KOPT-K1 (cell line): ENCODE data around the gene CHN2.
A peak's percentile ranks its signal among the peaks of the same experiment; 100 is the strongest.

Source experiments
- H3K27ac ChIP-seq: fragments of 200-600 bp; sonication (generic); 2 replicates; pipeline ENCODE4 v1.5.1; 2016; ENCODE audit warnings: antibody characterized with exemption, mild to moderate bottlenecking, low read depth, low read length; ENCODE audit not compliant: poor library complexity, severe bottlenecking
- H3K36me3 ChIP-seq: fragments of 200-600 bp; sonication (generic); 2 replicates; pipeline ENCODE4 v1.5.1; 2017; ENCODE audit warnings: antibody characterized with exemption, mild to moderate bottlenecking, low read length, moderate library complexity; ENCODE audit not compliant: insufficient read depth
- H3K9me3 ChIP-seq: fragments of 200-600 bp; sonication (generic); 2 replicates; pipeline ENCODE4 v1.5.1; 2017; ENCODE audit warnings: antibody characterized with exemption, low read length, mild to moderate bottlenecking; ENCODE audit not compliant: insufficient read depth, poor library complexity, severe bottlenecking

The CHN2 gene

GRCh38 chr7:29194594-29195427 is at the start of gene CHN2:
TSS of gene CHN2 (plus strand) at chr7:29194775.
- Histone ChIP-seq H3K27ac (peak within 1 kb of the TSS; percentile 90), H3K36me3 (no peaks in the 10 kb centered on the region), H3K9me3 (no peaks in the 10 kb centered on the region)

- peak overlapping the region; percentile 77 for H3K27ac ChIP-seq
- H3K36me3 ChIP-seq, result peaks cover 23% of the 10 kb centered on the region
- no peaks in the 10 kb centered on the region for H3K9me3 ChIP-seq
These were observed 49.0 kb upstream of the CHN2 start for GRCh38 chr7:29145553-29146056.

DNA sequence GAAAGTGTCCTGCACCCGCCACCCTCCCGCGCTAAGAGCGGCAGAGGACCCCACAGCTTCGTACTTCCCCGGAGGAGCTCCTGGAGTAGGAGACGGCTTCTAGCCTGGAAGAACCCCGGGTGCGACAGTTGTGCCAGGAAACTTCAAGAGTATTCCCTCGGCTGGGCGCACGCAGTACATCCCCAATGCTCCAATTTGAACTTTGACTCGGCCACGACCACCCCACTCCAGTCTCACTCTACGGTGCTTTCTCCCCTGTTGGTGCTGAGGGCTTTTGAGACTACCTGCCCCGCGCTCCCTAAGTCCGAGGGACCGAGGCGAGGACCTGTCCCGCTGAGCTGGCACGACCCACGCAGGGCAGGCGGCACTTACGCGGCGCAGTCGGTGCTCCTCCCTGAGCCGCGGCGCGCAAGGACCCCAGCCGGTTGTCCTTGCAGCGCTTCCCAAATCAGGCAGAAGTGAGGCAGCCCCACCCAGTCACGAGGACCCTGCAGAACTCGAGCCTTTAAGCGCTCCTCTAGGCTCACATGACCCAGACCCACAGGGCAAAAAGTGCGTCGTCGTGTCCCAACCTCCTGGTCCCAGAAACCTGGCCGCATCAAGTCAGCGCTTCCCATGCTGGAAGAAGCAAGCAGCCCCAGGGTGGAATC is 48.4 kb upstream of the CHN2 start, which contains the start of gene CPVL:
TSS of gene CPVL (minus strand) at position 481 of the 650 bp plus-strand sequence. CDS start 25,476 bp downstream, outside the sequence.
- Histone ChIP-seq H3K27ac (peak within 1 kb of the TSS; percentile 77), H3K36me3 (peaks cover 27% of the 10 kb centered on the region), H3K9me3 (no peaks in the 10 kb centered on the region)

DNA sequence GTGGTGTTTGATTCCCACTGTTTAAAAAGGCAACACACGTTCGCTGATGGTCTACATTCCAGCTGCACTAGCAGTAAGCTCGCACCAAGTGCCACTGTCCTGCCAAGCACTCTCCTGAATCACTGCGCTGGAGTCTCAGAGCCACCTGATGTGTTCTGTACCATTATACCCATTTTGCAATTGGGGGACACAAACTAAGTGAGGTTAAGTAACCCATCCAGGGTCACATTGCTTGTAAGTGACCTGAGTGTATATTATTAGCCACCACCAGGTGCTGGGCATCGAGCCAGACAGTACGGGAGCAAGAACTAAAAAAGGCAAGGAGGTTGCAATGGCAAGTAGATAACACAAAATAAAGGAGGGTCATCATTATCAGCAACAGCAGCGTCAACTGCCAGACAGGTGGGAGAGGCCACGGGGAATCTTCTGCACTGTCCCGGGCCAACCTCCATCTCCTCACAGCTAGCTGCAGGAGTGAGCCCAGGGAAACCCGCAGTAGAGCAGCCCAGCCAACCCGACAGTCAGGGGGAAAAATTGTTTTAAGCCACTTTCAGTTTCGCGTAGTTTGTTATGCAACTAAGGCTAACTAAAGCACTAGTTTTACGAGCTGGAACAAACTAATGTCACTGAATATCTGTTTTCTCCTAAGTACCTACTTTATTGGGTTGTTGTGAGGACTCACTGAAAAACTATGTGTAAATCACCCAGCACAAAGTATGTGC is 47.5 kb upstream of the CHN2 start:
- no peaks in the 10 kb centered on the region for H3K9me3 ChIP-seq
- peak overlapping the region; percentile 77 for H3K27ac ChIP-seq

GRCh38 chr7:29147821-29148220 is 46.8 kb upstream of the CHN2 start:
- Histone ChIP-seq H3K36me3 (peaks cover 27% of the 10 kb centered on the region), H3K27ac (peak overlapping the region; percentile 4), H3K9me3 (no peaks in the 10 kb centered on the region)

More for the DNA sequence above, 47.5 kb upstream of the CHN2 start:
- peaks cover 27% of the 10 kb centered on the region for H3K36me3 ChIP-seq

DNA sequence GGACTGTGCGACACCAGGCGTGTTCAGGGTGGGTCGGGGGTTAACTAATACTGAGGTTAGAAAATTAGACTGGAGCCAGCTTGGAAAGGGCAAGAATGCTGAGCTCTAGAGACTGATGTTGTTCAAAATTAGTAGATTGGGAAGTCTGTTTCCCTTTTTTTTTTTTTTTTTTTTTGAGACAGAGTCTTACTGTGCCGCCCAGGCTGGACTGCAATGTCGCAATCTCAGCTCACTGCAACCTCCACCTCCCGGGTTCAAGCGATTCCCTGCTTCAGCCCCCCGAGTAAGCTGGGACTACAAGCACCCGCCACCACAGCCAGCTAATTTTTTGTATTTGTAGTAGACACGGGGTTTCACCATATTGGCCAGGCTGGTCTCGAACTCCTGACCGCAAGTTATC is 45.5 kb upstream of the CHN2 start:
- H3K9me3 ChIP-seq, result peaks cover 1% of the 10 kb centered on the region
- peaks cover 29% of the 10 kb centered on the region for H3K36me3 ChIP-seq
- no peak overlapping the region for H3K27ac ChIP-seq

DNA sequence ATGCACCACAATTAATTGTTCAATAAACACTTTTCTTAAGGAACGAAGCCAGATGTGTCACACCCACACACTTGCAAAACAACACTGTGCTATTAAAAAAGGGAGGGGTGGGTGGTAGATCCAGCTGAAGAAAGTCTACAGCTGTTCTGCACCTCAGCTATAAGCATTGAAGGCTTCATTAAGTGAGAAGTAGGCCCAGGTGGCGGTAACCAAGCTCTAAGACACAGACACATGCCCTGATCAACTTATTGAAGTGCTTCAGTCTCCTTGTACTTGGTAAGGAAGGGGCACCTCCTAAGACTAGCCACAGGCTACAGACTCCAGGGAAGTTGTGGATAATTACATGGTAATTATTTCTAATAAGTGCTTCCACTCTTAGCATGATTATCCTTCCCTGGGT is 43.7 kb upstream of the CHN2 start:
- H3K9me3 ChIP-seq, result peaks cover 11% of the 10 kb centered on the region
- H3K27ac ChIP-seq, result peak overlapping the region; percentile 0
- peaks cover 37% of the 10 kb centered on the region for H3K36me3 ChIP-seq

- peaks cover 11% of the 10 kb centered on the region for H3K9me3 ChIP-seq
- H3K27ac ChIP-seq, result peak overlapping the region; percentile 10
- peaks cover 25% of the 10 kb centered on the region for H3K36me3 ChIP-seq
These were observed 40.5 kb upstream of the CHN2 start for GRCh38 chr7:29154076-29154475.

- Histone ChIP-seq H3K36me3 (0 out of 2 replicates have a peak, but pooled peaks cover 15% of the 10 kb centered on the region), H3K9me3 (peaks cover 11% of the 10 kb centered on the region), H3K27ac (peak overlapping the region; percentile 82)
These were observed 37.6 kb upstream of the CHN2 start for GRCh38 chr7:29156907-29157452.

DNA sequence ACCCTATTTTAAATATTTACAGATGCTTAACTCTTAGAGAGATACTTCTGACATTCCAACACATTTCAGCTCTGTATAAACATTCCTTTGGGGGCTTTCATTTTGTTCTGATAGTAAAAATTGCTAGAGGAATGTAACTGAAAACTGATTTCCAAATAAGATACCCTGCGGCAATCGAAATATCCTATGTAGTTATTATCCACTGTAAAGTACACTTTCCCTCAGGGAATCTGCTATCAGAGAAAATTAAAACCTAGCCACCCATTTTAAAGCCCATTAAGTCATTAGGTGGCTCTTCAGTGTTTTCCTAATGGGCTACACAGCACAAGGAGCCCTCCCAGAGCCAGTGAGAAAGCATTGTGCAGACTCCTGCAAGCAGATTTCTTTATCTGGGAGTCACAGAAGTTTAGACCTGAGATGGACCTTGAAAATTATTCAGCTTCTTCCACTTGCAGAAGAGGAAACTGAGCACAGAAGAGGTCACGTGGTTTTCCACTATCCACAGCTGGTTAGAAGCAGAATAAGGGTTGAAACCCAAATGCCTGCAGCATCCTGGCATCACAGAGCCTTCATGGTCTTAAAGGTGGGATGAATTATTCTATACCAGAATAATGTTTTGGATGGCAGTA is 35.7 kb upstream of the CHN2 start:
- H3K36me3 ChIP-seq, result 0 out of 2 replicates have a peak, but pooled peaks cover 14% of the 10 kb centered on the region
- peak overlapping the region; percentile 82 for H3K27ac ChIP-seq
- peaks cover 11% of the 10 kb centered on the region for H3K9me3 ChIP-seq

GRCh38 chr7:29160080-29160479 is 34.5 kb upstream of the CHN2 start:
- Histone ChIP-seq H3K36me3 (0 out of 2 replicates have a peak, but pooled peaks cover 4% of the 10 kb centered on the region), H3K27ac (no peak overlapping the region)

GRCh38 chr7:29161231-29161630 is 33.3 kb upstream of the CHN2 start:
- Histone ChIP-seq H3K9me3 (peaks cover 16% of the 10 kb centered on the region), H3K36me3 (0 out of 2 replicates have a peak, but pooled peaks cover 4% of the 10 kb centered on the region), H3K27ac (no peak overlapping the region)

More at GRCh38 chr7:29160080-29160479, 34.5 kb upstream of the CHN2 start:
- peaks cover 4% of the 10 kb centered on the region for H3K9me3 ChIP-seq

DNA sequence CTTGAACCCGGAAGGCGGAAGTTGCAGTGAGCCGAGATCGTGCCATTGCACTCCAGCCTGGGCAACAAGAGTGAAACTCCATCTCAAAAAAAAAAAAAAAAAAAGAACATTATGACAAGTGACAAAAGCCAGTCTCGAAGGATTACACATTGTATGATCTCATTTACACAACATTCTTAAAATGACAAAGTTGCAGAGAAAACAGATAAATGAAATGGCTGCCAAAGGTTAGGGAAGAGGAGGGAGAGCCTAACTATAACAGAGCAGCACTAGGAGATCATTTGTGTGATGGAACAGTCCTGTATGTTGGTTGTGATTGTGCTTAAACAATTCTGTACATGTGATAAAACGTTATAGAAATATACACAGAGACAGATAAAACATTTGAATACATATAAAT is 32.0 kb upstream of the CHN2 start:
- 0 out of 2 replicates have a peak, but pooled peaks cover 4% of the 10 kb centered on the region for H3K36me3 ChIP-seq
- H3K9me3 ChIP-seq, result peaks cover 18% of the 10 kb centered on the region
- H3K27ac ChIP-seq, result no peak overlapping the region

GRCh38 chr7:29163854-29164253 is 30.7 kb upstream of the CHN2 start:
- peaks cover 18% of the 10 kb centered on the region for H3K9me3 ChIP-seq
- H3K27ac ChIP-seq, result no peak overlapping the region
- H3K36me3 ChIP-seq, result 0 out of 2 replicates have a peak, but pooled peaks cover 4% of the 10 kb centered on the region
